Umbilical cord (tissue), 1 donor: ENCODE results near the gene SSRP1. TPM values are rescaled to one million over a fixed set of nuclear protein-coding genes. Genes with fewer than 3 reads are reported as not detected.

Experiments used
- total RNA-seq: library from RNA; depleted of rRNA; stranded (reverse); fragments of >200 nt; gene quantifications from one replicate; pipeline ENCODE4 v1.2.3, GENCODE V29; 2014; ENCODE audit warnings: low replicate concordance; ENCODE audit not compliant: insufficient read depth

Gene SSRP1
- total RNA-seq, 1 donor from 2014 or later, result 54.7 TPM

Other genes starting within 250 kb of the SSRP1 start
- 1.2 TPM for gene LRRC55, start 153.9 kb downstream of the SSRP1 start, total RNA-seq
- 1.7 TPM for gene APLNR, start 98.6 kb downstream of the SSRP1 start, total RNA-seq
- gene TNKS1BP1, start 10.9 kb downstream of the SSRP1 start, total RNA-seq, result 86.4 TPM
- not detected for gene P2RX3, start 2.5 kb upstream of the SSRP1 start, total RNA-seq
- gene PRG3, start 45.3 kb upstream of the SSRP1 start, total RNA-seq, result 5.5 TPM
- gene PRG2, start 54.8 kb upstream of the SSRP1 start, total RNA-seq, result 3.1 TPM
- 57.5 TPM for gene SLC43A3, start 91.2 kb upstream of the SSRP1 start, total RNA-seq
- not detected for gene RTN4RL2, start 124.6 kb upstream of the SSRP1 start, total RNA-seq
- 12.5 TPM for gene SLC43A1, start 179.8 kb upstream of the SSRP1 start, total RNA-seq
- 7.0 TPM for gene TIMM10, start 194.9 kb upstream of the SSRP1 start, total RNA-seq
- not detected for gene SMTNL1, start 201.7 kb upstream of the SSRP1 start, total RNA-seq
- 26.5 TPM for gene UBE2L6, start 231.8 kb upstream of the SSRP1 start, total RNA-seq